ENCODE results near the gene ELOF1.
"Not testable (repeated sequence)": the region's sequence is repeated elsewhere in the genome, so short reads cannot be mapped to it uniquely, and the experiment has no call there.

- not testable (repeated sequence) for TF ChIP-seq CTCF (IDR thresholded peaks at IDR 0.05; ENCODE audit: borderline replicate concordance, extremely low read depth, low read length, poor library complexity, severe bottlenecking); EZH2 (IDR thresholded peaks at IDR 0.05; ENCODE audit: borderline replicate concordance, low read depth, low read length, severe bottlenecking)
Measured at GRCh38 chr19:11599704-11600103, 40.7 kb upstream of the ELOF1 start.

Data from DND-41 (cell line).